ENCODE results near the gene UBR3.
"Not testable (repeated sequence)": the region's sequence is repeated elsewhere in the genome, so short reads cannot be mapped to it uniquely, and the experiment has no call there.

Gene UBR3

GRCh38 chr2:169827272-169828140 is at the start of gene UBR3:
Gene UBR3 (plus strand): TSS chr2:169827454. CDS start chr2:169827508, 54 bp downstream.
- peak; percentile 72 for DNase-seq (ENCODE audit: low read depth, low spot score)

- DNase-seq (ENCODE audit: low read depth, low spot score) = no peak
Measured at GRCh38 chr2:169778446-169778845, 48.8 kb upstream of the UBR3 start.

GRCh38 chr2:169781249-169782013 is 45.8 kb upstream of the UBR3 start:
- DNase-seq (ENCODE audit: low read depth, low spot score) = no peak

- no peak for DNase-seq (ENCODE audit: low read depth, low spot score)
Measured at GRCh38 chr2:169782513-169782912, 44.7 kb upstream of the UBR3 start.

- no peak for DNase-seq (ENCODE audit: low read depth, low spot score)
Measured at GRCh38 chr2:169790581-169790980, 36.7 kb upstream of the UBR3 start.

GRCh38 chr2:169795181-169795580 is 32.1 kb upstream of the UBR3 start:
- no peak for DNase-seq (ENCODE audit: low read depth, low spot score)

- DNase-seq (ENCODE audit: low read depth, low spot score) = no peak
Measured at GRCh38 chr2:169796441-169796840, 30.8 kb upstream of the UBR3 start.

- DNase-seq (ENCODE audit: low read depth, low spot score) = no peak
Measured at GRCh38 chr2:169797601-169798000, 29.7 kb upstream of the UBR3 start.

GRCh38 chr2:169798397-169798717 is 28.9 kb upstream of the UBR3 start:
- no peak for DNase-seq (ENCODE audit: low read depth, low spot score)

GRCh38 chr2:169798718-169799592 is 28.3 kb upstream of the UBR3 start, which contains the start of gene SSB:
Gene SSB (plus strand): TSS chr2:169798871. CDS start chr2:169800961, 2,090 bp downstream.
- peak; percentile 84 for DNase-seq (ENCODE audit: low read depth, low spot score)

- DNase-seq (ENCODE audit: low read depth, low spot score) = no peak
Measured at GRCh38 chr2:169803480-169803879, 23.8 kb upstream of the UBR3 start.

- no peak for DNase-seq (ENCODE audit: low read depth, low spot score)
Measured at GRCh38 chr2:169806586-169806985, 20.7 kb upstream of the UBR3 start.

- DNase-seq (ENCODE audit: low read depth, low spot score) = no peak
Measured at GRCh38 chr2:169808221-169808620, 19.0 kb upstream of the UBR3 start.

- no peak for DNase-seq (ENCODE audit: low read depth, low spot score)
Measured at GRCh38 chr2:169815849-169816248, 11.4 kb upstream of the UBR3 start.

GRCh38 chr2:169816961-169817360 is 10.3 kb upstream of the UBR3 start:
- DNase-seq (ENCODE audit: low read depth, low spot score) = not testable (repeated sequence)

GRCh38 chr2:169817369-169817768 is 9.9 kb upstream of the UBR3 start:
- DNase-seq (ENCODE audit: low read depth, low spot score) = not testable (repeated sequence)

- no peak for DNase-seq (ENCODE audit: low read depth, low spot score)
Measured at GRCh38 chr2:169818241-169818640, 9.0 kb upstream of the UBR3 start.

- no peak for DNase-seq (ENCODE audit: low read depth, low spot score)
Measured at GRCh38 chr2:169819106-169819505, 8.1 kb upstream of the UBR3 start.

- not testable (repeated sequence) for DNase-seq (ENCODE audit: low read depth, low spot score)
Measured at GRCh38 chr2:169820101-169820500, 7.2 kb upstream of the UBR3 start.

GRCh38 chr2:169822036-169822435 is 5.2 kb upstream of the UBR3 start:
- DNase-seq (ENCODE audit: low read depth, low spot score) = no peak

- no peak for DNase-seq (ENCODE audit: low read depth, low spot score)
Measured at GRCh38 chr2:169822785-169823392, 4.4 kb upstream of the UBR3 start.

All from activated CD4-positive, CD25-positive, alpha-beta regulatory T cell treated with anti-CD3 and anti-CD28 coated beads, Interleukin-2, amount 50 U/mL, for 16 hours (primary cell).